Measurements from ENCODE around the gene COL1A1. TPM values are rescaled to one million over a fixed set of nuclear protein-coding genes. Genes with fewer than 3 reads are reported as not detected.

The COL1A1 gene
- total RNA-seq, 4 donors from 2014 or later = 11.3 to 287 (median 31.9) TPM

DNA sequence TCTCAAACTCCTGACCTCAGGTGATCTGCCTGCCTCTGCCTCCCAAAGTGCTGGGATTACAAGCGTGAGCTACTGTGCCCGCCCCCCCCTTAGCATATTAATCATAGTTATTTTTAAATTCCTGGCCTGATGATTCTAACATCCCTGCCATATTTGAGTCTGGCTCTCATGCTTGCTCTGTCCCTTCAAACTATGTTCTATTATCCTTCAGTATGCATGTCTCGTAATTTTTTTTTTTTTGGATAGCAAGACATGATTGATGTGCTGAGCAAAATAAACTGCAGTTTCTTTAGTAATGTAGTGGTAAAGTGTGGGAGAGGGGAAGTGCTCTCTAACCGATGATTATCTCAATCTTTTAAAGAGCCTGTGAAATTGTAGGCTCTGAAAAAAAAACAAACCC lies 38.5 kb upstream of the COL1A1 start:
- no peaks in the 10 kb centered on the region for H3K4me1 ChIP-seq
- DNase-seq = no peak
- no peaks in the 10 kb centered on the region for H3K9me3 ChIP-seq
- no peak overlapping the region for H3K4me3 ChIP-seq
- TF ChIP-seq, protein P1, sequence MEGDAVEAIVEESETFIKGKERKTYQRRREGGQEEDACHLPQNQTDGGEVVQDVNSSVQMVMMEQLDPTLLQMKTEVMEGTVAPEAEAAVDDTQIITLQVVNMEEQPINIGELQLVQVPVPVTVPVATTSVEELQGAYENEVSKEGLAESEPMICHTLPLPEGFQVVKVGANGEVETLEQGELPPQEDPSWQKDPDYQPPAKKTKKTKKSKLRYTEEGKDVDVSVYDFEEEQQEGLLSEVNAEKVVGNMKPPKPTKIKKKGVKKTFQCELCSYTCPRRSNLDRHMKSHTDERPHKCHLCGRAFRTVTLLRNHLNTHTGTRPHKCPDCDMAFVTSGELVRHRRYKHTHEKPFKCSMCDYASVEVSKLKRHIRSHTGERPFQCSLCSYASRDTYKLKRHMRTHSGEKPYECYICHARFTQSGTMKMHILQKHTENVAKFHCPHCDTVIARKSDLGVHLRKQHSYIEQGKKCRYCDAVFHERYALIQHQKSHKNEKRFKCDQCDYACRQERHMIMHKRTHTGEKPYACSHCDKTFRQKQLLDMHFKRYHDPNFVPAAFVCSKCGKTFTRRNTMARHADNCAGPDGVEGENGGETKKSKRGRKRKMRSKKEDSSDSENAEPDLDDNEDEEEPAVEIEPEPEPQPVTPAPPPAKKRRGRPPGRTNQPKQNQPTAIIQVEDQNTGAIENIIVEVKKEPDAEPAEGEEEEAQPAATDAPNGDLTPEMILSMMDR (IDR thresholded peaks at IDR 0.05) = no peak
- no peak for TF ChIP-seq POLR2A (IDR thresholded peaks at IDR 0.05)
- H3K27me3 ChIP-seq = no peaks in the 10 kb centered on the region
- no peaks in the 10 kb centered on the region for H3K36me3 ChIP-seq
- no peak overlapping the region for H3K27ac ChIP-seq

DNA sequence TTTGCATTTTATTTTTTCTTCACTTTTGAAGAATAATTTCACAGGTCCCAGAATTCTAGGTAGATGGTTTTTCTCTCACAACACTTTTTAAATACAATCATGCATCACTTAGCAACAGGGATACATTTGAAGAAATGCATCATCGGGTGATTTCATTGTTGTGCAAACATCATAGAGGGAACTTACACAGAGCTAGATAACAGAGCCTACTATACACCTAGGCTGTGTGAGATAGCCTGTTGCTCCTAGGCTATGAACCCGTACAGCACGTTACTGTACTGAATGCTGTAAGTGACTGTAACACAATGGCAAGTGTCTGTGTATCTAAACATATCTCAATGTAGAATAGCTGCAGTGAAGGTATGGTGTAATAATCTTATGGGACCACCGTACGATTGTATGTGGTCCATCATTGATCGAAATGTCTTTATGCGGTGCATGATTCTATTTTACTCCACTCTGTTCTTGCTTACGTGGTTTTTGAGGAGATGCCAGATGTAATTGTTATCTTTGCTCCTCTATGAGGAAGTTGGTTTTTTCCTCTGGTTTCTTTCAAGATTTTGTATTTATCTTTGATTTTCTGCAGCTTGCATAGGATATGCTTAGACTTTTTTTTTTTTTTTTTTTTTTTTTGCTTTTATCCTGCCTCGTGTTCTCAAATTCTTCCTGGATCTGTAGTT lies 37.3 kb upstream of the COL1A1 start:
- no peak for TF ChIP-seq POLR2A (IDR thresholded peaks at IDR 0.05)
- TF ChIP-seq, protein P1 (IDR thresholded peaks at IDR 0.05) = no peak
- Histone ChIP-seq H3K4me1 (no peaks in the 10 kb centered on the region), H3K9me3 (no peaks in the 10 kb centered on the region), H3K27me3 (no peaks in the 10 kb centered on the region), H3K36me3 (no peaks in the 10 kb centered on the region), H3K4me3 (no peak overlapping the region), H3K27ac (no peak overlapping the region)
- DNase-seq = no peak

DNA sequence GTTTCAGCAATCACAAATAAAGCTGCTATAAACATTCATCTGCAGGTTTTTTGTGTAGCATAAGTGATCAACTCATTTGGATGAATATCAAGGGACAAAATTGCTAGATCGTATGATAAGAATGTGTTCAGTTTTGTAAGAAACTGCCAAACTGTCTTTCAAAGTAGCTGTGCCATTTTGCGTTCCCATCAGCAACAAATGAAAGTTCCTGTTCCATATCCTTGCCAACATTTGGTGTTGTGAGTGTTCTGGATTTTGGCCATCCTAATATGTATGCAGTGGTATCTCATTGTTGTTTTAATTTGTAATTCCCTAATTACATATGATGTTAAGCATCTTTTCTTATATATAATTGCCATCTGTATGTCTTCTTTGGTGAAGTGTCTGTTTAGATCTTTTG lies 36.5 kb upstream of the COL1A1 start:
- no peak for DNase-seq
- H3K4me1 ChIP-seq = no peaks in the 10 kb centered on the region
- no peaks in the 10 kb centered on the region for H3K36me3 ChIP-seq
- no peak overlapping the region for H3K27ac ChIP-seq
- H3K4me3 ChIP-seq = no peak overlapping the region
- TF ChIP-seq, protein P1 (IDR thresholded peaks at IDR 0.05) = no peak
- TF ChIP-seq POLR2A (IDR thresholded peaks at IDR 0.05) = no peak
- no peaks in the 10 kb centered on the region for H3K9me3 ChIP-seq
- no peaks in the 10 kb centered on the region for H3K27me3 ChIP-seq

DNA sequence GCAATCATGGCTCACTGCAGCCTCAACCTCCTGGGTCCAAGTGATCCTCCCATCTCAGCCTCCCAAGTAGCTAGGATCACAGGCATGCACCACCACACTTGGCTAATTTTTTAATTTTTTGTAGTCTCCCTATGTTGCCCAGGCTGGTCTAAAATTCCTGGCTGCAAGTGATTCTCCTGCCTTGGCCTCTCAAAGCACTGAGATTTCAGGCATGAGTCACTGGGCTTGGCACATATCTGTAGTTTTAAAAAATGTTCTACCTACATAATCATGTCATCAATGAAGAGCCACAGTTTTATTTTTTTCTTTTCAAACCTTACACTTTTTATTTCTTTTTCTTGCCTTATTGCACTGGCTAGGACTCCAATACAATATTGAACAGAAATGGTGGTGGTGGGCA lies 33.1 kb upstream of the COL1A1 start:
- Histone ChIP-seq H3K4me1 (no peaks in the 10 kb centered on the region), H3K9me3 (no peaks in the 10 kb centered on the region), H3K36me3 (no peaks in the 10 kb centered on the region), H3K27me3 (no peaks in the 10 kb centered on the region), H3K27ac (no peak overlapping the region), H3K4me3 (no peak overlapping the region)
- no peak for DNase-seq
- no peak for TF ChIP-seq POLR2A (IDR thresholded peaks at IDR 0.05)
- TF ChIP-seq, protein P1 (IDR thresholded peaks at IDR 0.05) = no peak

DNA sequence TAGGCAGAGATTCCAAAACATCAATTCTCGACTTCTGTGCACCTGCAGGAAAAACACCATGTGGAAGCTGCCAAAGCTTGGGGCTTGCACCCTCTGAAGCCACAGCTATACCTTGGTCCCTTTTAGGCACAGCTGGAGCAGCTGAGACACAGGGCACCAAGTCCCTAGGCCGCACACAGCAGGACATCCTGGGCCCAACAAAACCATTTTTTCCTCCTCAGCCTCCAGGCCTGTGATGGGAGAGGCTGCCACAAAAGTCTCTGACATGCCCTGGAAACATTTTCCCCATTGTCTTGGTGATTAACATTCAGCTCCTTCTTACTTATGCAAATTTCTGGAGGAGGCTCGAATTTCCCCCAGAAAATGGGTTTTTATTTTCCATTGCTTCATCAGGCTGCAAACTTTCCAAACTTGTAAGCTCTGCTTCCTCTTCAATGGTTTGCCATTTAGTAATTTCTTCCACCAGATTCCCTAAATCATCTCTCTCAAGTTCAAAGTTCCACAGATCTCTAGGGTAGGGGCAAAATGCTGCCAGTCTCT lies 24.3 kb upstream of the COL1A1 start:
- DNase-seq = no peak
- H3K27me3 ChIP-seq = no peaks in the 10 kb centered on the region

More for the DNA sequence above, 24.3 kb upstream of the COL1A1 start:
- H3K27ac ChIP-seq = no peak overlapping the region
- no peaks in the 10 kb centered on the region for H3K36me3 ChIP-seq
- no peaks in the 10 kb centered on the region for H3K9me3 ChIP-seq
- H3K4me1 ChIP-seq = peaks cover 0 to 11% (median 0%) of the 10 kb centered on the region in 4 donors
- no peak overlapping the region for H3K4me3 ChIP-seq
- no peak for TF ChIP-seq POLR2A (IDR thresholded peaks at IDR 0.05)
- TF ChIP-seq, protein P1 (IDR thresholded peaks at IDR 0.05) = no peak
